Osteoblast (primary cell): ENCODE results near the gene FGF1. TPM values are rescaled to one million over a fixed set of nuclear protein-coding genes. Genes with fewer than 3 reads are reported as not detected.

Experiments used
- DNase-seq: peaks from one replicate; pipeline ENCODE4 v3.0.0; 2011; ENCODE audit warnings: low spot score, mixed read lengths; ENCODE audit not compliant: insufficient read length; ENCODE audit errors: missing footprints
- H2AFZ ChIP-seq: 2 replicates; pipeline ENCODE4 v1.6.0; 2011; ENCODE audit warnings: mild to moderate bottlenecking, low read length
- H3K27ac ChIP-seq: 2 replicates; pipeline ENCODE4 v1.5.1; 2011; ENCODE audit warnings: mild to moderate bottlenecking, low read depth, low read length, moderate library complexity
- H3K27me3 ChIP-seq: 2 replicates; pipeline ENCODE4 v1.6.0; 2012; ENCODE audit warnings: mild to moderate bottlenecking, control low read depth, inconsistent platforms, low read length, moderate library complexity; ENCODE audit not compliant: insufficient read depth
- H3K36me3 ChIP-seq: 2 replicates; pipeline ENCODE4 v1.5.1; 2011; ENCODE audit warnings: mild to moderate bottlenecking, low read length, control low read depth, moderate library complexity; ENCODE audit not compliant: insufficient read depth
- H3K4me1 ChIP-seq: 2 replicates; pipeline ENCODE4 v1.5.1; 2011; ENCODE audit warnings: mild to moderate bottlenecking, low read length, control low read depth, moderate library complexity; ENCODE audit not compliant: insufficient read depth
- H3K4me2 ChIP-seq: 2 replicates; pipeline ENCODE4 v1.6.0; 2011; ENCODE audit warnings: mild to moderate bottlenecking, low read length; ENCODE audit not compliant: insufficient read depth
- H3K4me3 ChIP-seq: fragments of 200-600 bp; sonication (generic); 3 replicates; pipeline ENCODE4 v1.5.1; 2012; ENCODE audit warnings: mild to moderate bottlenecking, low read length, inconsistent platforms; ENCODE audit not compliant: insufficient read depth
- H3K79me2 ChIP-seq: 2 replicates; pipeline ENCODE4 v1.6.0; 2012; ENCODE audit warnings: mild to moderate bottlenecking, low read length, control low read depth, inconsistent platforms; ENCODE audit not compliant: insufficient read depth
- H3K9me3 ChIP-seq: 2 replicates; pipeline ENCODE4 v1.5.1; 2011; ENCODE audit warnings: low read depth, low read length, control low read depth
- H4K20me1 ChIP-seq: 2 replicates; pipeline ENCODE4 v1.6.0; 2012; ENCODE audit warnings: mild to moderate bottlenecking, low read length, control low read depth; ENCODE audit not compliant: insufficient read depth
- CTCF ChIP-seq: IDR thresholded peaks from 2 replicates; pipeline ENCODE4 v1.5.1; 2011; ENCODE audit warnings: mild to moderate bottlenecking, low read depth, low read length, moderate library complexity; ENCODE audit errors: extremely low read depth
- total RNA-seq: library from RNA; depleted of rRNA; stranded (reverse); fragments of >200 nt; gene quantifications from 2 replicates; pipeline ENCODE4 v1.2.3, GENCODE V29; 2012

FGF1 gene
- total RNA-seq, 1 donor = 4.3 TPM

- no peaks in the 10 kb centered on the region for H3K36me3 ChIP-seq
- no peaks in the 10 kb centered on the region for H3K27me3 ChIP-seq
- H2AFZ ChIP-seq = peak overlapping the region; percentile 63
- H3K4me2 ChIP-seq = peak overlapping the region; percentile 42
- H4K20me1 ChIP-seq = no peaks in the 10 kb centered on the region
- H3K27ac ChIP-seq = peak overlapping the region; percentile 96
- peak; percentile 87 for DNase-seq
- H3K4me3 ChIP-seq = no peak overlapping the region
- no peaks in the 10 kb centered on the region for H3K9me3 ChIP-seq
- no peaks in the 10 kb centered on the region for H3K79me2 ChIP-seq
- peaks cover 17% of the 10 kb centered on the region for H3K4me1 ChIP-seq
- TF ChIP-seq CTCF = no peak
These were observed 117.5 kb downstream of the FGF1 start for GRCh38 chr5:142568283-142568995.

GRCh38 chr5:142561486-142562097 is 124.3 kb downstream of the FGF1 start:
- no peak for TF ChIP-seq CTCF
- DNase-seq = peak; percentile 86
- Histone ChIP-seq H3K27ac (peak overlapping the region; percentile 90), H3K27me3 (no peaks in the 10 kb centered on the region), H3K4me3 (no peak overlapping the region), H2AFZ (peak overlapping the region; percentile 40), H3K4me2 (peak overlapping the region; percentile 37), H3K36me3 (no peaks in the 10 kb centered on the region), H3K79me2 (no peaks in the 10 kb centered on the region), H4K20me1 (no peaks in the 10 kb centered on the region), H3K9me3 (no peaks in the 10 kb centered on the region), H3K4me1 (peaks cover 16% of the 10 kb centered on the region)

- no peak for DNase-seq
- peaks cover 16% of the 10 kb centered on the region for H3K4me1 ChIP-seq
- no peaks in the 10 kb centered on the region for H3K27me3 ChIP-seq
- H4K20me1 ChIP-seq = no peaks in the 10 kb centered on the region
- peak overlapping the region; percentile 40 for H2AFZ ChIP-seq
- TF ChIP-seq CTCF = no peak
- no peaks in the 10 kb centered on the region for H3K9me3 ChIP-seq
- H3K4me2 ChIP-seq = peak overlapping the region; percentile 37
- peak overlapping the region; percentile 90 for H3K27ac ChIP-seq
- no peaks in the 10 kb centered on the region for H3K79me2 ChIP-seq
- no peak overlapping the region for H3K4me3 ChIP-seq
- no peaks in the 10 kb centered on the region for H3K36me3 ChIP-seq
These were observed 124.9 kb downstream of the FGF1 start for GRCh38 chr5:142561029-142561428.

GRCh38 chr5:142552107-142552506 is 133.8 kb downstream of the FGF1 start:
- Histone ChIP-seq H3K4me2 (peak overlapping the region; percentile 85), H3K4me3 (peak overlapping the region; percentile 69)

More at GRCh38 chr5:142552107-142552506, 133.8 kb downstream of the FGF1 start:
- Histone ChIP-seq H3K36me3 (no peaks in the 10 kb centered on the region), H4K20me1 (no peaks in the 10 kb centered on the region), H3K9me3 (no peaks in the 10 kb centered on the region), H3K79me2 (no peaks in the 10 kb centered on the region), H3K27me3 (no peaks in the 10 kb centered on the region), H3K27ac (no peak overlapping the region), H3K4me1 (no peaks in the 10 kb centered on the region), H2AFZ (peak overlapping the region; percentile 84)
- DNase-seq = no peak
- TF ChIP-seq CTCF = no peak
